HG03095 (cell line): Measurements from ENCODE around the gene PNPLA6.

Source experiments
- ATAC-seq: cut with Tn5 transposase; IDR thresholded peaks from one replicate; pipeline ENCODE4 v1.9.1; 2021; ENCODE audit warnings: moderate library complexity; ENCODE audit not compliant: unreplicated experiment

Gene PNPLA6

GRCh38 chr19:7535047-7535997, at the start of gene PNPLA6:
Gene PNPLA6 (plus strand): TSS chr19:7535717. CDS start chr19:7535789, 72 bp downstream.
- ATAC-seq, result peak; percentile 62

- ATAC-seq, result no peak
These were observed 48.6 kb upstream of the PNPLA6 start for GRCh38 chr19:7486923-7487322.

- peak; percentile 60 for ATAC-seq
These were observed 46.7 kb upstream of the PNPLA6 start, which contains the start of gene PEX11G for GRCh38 chr19:7488736-7489353. Gene PEX11G (minus strand): TSS chr19:7489035. CDS start chr19:7489010, 25 bp downstream.

GRCh38 chr19:7489609-7490044, 45.9 kb upstream of the PNPLA6 start:
- ATAC-seq, result no peak

GRCh38 chr19:7492142-7492541, 43.4 kb upstream of the PNPLA6 start:
- ATAC-seq, result no peak

GRCh38 chr19:7492558-7492957, 43.0 kb upstream of the PNPLA6 start:
- no peak for ATAC-seq

GRCh38 chr19:7494416-7495098, 41.0 kb upstream of the PNPLA6 start:
- ATAC-seq, result no peak

GRCh38 chr19:7497292-7497691, 38.2 kb upstream of the PNPLA6 start:
- no peak for ATAC-seq

GRCh38 chr19:7500811-7501450, 34.6 kb upstream of the PNPLA6 start:
- no peak for ATAC-seq

- no peak for ATAC-seq
These were observed 33.0 kb upstream of the PNPLA6 start for GRCh38 chr19:7502552-7502951.

GRCh38 chr19:7504684-7505083, 30.8 kb upstream of the PNPLA6 start:
- no peak for ATAC-seq

GRCh38 chr19:7505288-7505681, 30.2 kb upstream of the PNPLA6 start:
- no peak for ATAC-seq

GRCh38 chr19:7505682-7506384, 29.7 kb upstream of the PNPLA6 start:
- ATAC-seq, result no peak

- ATAC-seq, result no peak
These were observed 28.9 kb upstream of the PNPLA6 start for GRCh38 chr19:7506385-7507328.

GRCh38 chr19:7507884-7508283, 27.6 kb upstream of the PNPLA6 start:
- no peak for ATAC-seq

GRCh38 chr19:7509625-7510024, 25.9 kb upstream of the PNPLA6 start:
- ATAC-seq, result no peak

- no peak for ATAC-seq
These were observed 23.1 kb upstream of the PNPLA6 start for GRCh38 chr19:7512400-7512851.

GRCh38 chr19:7513809-7514642, 21.5 kb upstream of the PNPLA6 start:
- ATAC-seq, result no peak
